Left cardiac atrium (tissue), 4 donors: ENCODE measurements around the gene ZBTB1. TPM values are rescaled to one million over a fixed set of nuclear protein-coding genes. Genes with fewer than 3 reads are reported as not detected.
"Not testable (repeated sequence)": the region's sequence is repeated elsewhere in the genome, so short reads cannot be mapped to it uniquely, and the experiment has no call there.

Experiments
- ATAC-seq, 2 donors: fragments of 200-7000 bp; cut with Tn5 transposase; one replicate each; pipeline ENCODE4 v1.9.1; 2020; ENCODE audit warnings: mild to moderate bottlenecking in 2 of 2, moderate library complexity in 2 of 2
- DNase-seq: peaks from one replicate; pipeline ENCODE4 v3.0.0-alpha.2; 2020
- intact Hi-C, 2 donors: fragments of 100-400 bp; cut with DNase I; formaldehyde crosslinking; loops; one replicate each; pipeline versions ENCODE4 v1.14.1 to v1.15.1; 2022 to 2023
- total RNA-seq, 2 donors: library from RNA; stranded (reverse); fragmentation: NEBNext Ultra II Directional; extraction: Animal tissue kit (Norgen Biotek cat#: 25700); gene quantifications; one replicate each; pipeline ENCODE4 v1.2.1, GENCODE V29; 2021
- donor health status: DM: no; HTN: yes; CAD: no.
- donor health status: DM: no; HTN: yes; CAD: no; lungs with severe emphysema.
- donor health status: DM: yes; HTN: yes; CAD: no.
- donor health status: Dilated cardiomyopathy.

Gene ZBTB1
- total RNA-seq, 2 donors from 2014 or later, result 23.2 to 23.7 TPM

DNA sequence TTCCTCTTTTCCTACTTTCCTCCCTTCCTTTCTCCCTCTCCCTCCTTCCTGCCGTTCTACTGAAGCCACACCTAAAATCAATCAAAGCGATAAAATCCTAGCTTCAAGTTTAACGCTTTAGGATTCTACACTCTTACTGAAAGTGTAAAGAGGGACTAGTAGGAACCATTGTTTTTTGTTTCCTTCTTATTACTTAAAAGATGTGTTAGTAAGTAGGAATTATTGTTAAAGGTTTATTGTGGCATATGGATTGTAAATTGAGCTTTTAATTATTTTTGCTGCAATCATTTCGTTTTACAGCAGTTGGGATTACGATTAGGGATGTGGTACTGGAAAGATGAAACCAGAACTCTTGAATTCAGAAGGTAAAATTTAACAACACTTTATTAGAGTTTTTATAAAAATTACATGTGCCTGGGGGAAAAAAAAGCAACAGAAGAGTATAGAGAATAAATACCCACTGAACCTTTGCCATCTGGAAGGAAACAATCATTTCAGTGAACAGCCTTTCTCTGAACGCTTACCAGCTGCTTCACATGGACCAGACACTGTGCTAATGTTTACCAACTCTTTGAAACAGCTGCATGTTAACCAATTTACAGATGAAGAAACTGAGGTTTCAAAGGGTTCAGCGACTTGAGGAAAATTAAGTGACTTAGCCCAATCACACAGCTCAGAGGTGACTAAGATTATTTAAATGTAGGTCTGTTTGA lies 46.2 kb downstream of the ZBTB1 start:
- ATAC-seq (no peak), DNase-seq (no peak)
- intact Hi-C loops, result no loop called here

DNA sequence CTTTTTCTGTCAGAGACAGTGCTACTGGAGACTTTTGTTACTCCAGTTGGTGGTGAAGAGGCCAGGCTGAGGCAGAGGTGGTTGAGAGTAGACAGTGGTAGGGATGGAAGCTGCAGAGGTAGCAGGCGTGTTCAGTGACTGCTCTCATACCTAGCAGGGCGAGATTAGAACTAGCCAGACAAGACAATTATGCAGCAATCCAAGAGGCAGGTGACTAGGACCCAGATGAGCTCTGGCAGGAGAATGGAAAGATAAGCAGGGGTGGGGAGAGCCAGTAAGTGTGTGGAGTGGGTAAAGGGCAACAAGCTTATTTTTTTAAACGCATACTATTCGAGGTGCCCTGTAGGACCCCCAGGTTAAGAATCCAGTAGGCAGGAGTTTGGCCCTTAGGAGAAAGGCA lies 50.0 kb downstream of the ZBTB1 start:
- DNase-seq, result no peak
- intact Hi-C loops, result no loop called here
- ATAC-seq, result no peak

DNA sequence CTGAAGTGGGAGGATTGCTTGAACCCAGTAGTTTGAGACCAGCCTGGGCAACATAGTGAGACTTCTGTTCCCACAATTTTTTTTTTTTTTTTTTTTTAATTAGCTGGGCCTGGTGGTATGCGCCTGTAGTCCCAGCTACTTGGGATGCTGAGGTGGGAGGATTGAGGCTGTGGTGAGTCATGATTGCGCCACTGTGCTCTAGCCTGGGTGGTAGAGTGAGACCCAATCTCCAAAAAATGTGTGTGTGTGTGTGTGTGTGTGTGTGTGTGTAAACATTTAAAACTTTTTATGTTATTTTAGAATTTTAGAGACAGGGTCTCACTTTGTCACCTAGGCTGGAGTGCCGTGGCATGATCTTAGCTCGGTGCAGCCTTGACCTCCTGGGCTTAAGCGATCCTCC lies 52.0 kb downstream of the ZBTB1 start:
- no peak for DNase-seq
- ATAC-seq, result peak in 1 of 2 donors; percentile 55
- intact Hi-C loops, result no loop called here

DNA sequence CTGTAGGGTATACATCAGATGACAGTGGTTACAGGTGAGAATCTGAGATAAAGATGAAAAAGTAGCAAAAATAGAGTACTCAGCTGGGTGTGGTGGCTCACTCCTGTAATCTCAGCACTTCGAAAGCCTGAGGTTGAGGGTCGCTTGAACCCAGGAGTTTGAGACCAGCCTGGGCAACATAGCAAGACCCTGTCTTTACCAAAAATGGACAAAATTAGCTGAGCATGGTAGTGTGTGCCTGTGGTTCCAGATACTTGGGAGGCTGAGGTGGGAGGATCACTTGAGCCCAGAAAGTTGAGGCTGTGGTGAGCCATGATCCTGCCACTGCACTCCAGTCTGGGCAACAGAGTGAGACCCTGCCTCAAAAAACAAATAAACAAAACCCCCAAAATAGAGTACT lies 53.6 kb downstream of the ZBTB1 start:
- ATAC-seq, DNase-seq, intact Hi-C loops: not testable (repeated sequence)

DNA sequence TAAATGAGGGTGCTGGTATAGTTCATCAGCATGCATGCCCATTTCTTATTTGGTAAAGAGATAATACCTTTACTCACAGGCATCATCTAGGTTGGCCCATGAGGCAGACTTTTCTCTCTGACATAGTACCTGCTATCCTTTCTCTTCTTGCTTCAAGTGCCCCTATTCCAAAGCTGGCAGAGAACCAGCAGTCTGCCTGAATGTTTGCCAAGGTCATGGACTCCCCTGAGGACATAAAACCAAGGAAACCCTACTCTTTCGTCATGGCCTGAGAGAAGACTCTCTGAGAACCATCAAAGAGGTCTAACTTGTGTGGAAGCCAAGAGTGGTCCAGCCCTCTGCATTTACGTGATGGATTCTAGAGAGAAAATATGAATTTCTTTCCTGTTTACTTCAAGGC lies 57.1 kb downstream of the ZBTB1 start:
- ATAC-seq (peak in 1 of 2 donors; percentile 19), DNase-seq (no peak)
- intact Hi-C loops, result no loop called here

DNA sequence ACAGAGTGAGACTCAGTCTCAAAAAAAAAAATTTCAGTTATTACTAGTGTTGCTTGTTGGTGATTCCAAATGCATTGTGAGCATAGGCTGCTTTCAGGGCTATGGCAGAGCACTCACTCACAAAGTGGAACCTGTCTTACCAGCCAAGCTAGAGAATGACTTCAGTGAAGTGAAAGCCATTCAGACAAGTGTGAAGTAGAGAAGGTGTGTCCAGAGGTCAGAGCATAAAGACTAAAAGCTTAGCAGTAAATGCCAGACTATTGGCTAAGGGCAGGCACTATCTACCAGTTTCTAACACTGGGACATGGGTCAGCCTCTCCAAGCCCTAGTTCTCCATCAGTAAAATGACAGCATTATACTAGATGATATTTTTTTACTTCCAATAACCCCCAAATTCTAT lies 57.9 kb downstream of the ZBTB1 start:
- intact Hi-C loops, result no loop called here
- no peak for DNase-seq
- ATAC-seq, result peak in 1 of 2 donors; percentile 58

DNA sequence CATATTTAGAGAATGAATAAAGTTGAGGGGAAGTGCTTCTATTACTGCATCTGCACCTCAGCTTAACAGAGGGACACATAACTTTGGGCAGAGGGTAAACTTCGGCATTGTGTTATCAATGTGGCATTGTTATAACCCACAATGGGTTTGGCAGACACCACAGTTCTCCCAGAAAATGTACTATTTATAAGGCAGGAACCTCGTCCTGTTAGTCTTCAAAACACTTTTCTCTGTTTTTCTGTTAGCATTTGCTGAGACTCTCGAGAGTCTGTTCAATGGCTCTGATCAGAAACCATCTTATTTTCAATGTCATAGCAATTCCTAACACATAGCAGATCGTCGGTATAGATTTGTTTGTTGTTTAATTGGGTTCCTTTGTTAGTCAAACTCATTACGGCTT lies 59.1 kb downstream of the ZBTB1 start:
- no peak for DNase-seq
- no peak for ATAC-seq
- intact Hi-C loops, result no loop called here

DNA sequence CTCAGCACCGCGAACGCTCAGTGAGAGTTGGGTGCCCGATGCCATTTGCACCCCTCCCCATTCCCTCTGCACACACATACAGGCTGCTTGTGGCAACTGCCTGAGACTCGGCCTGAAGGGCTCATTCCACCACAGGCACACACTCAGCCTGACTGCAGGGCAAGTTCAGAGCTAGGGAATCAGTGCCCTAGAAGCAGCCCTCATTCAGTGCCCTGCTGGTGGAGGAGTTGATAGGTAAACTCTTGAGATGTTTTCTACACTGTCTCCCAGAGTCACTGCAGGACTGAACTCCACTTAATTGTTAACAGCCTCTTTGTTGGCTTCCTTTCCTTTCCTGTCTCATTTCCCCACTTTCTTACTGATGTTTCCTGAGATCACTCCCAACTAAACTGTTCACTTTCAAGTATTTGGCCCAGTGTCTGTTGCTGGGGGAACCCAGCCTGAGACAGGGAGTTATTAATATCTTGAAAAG lies 62.1 kb downstream of the ZBTB1 start:
- DNase-seq (no peak), ATAC-seq (no peak)

DNA sequence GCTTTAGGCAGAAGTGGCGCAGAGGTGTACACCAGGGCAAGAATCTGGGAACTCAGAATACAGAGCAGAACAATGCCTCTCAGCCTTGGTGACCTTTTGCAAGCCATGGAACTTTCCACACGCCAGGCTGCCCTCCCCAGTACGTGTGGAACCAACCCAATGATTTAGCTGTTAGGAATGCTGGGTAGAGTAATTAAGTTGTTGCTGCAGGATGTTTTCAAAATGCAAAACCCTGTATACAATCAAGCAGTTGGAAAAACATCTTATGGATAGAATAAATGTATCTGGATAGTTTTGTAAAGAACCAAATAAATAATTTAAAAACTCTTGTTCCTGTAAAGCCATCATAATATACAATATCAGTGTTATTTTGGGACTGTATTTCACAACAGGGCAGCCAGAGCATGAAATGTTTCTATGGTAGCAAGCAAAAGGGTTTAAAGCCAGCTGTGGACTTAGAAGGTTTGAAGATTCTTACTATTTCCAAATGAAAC lies 64.6 kb downstream of the ZBTB1 start:
- DNase-seq, result peak; percentile 71
- ATAC-seq, result peak; percentile 91 to 97
- intact Hi-C loops, result no loop called here

More for the DNA sequence above, 62.1 kb downstream of the ZBTB1 start:
- intact Hi-C loops, result no loop called here

DNA sequence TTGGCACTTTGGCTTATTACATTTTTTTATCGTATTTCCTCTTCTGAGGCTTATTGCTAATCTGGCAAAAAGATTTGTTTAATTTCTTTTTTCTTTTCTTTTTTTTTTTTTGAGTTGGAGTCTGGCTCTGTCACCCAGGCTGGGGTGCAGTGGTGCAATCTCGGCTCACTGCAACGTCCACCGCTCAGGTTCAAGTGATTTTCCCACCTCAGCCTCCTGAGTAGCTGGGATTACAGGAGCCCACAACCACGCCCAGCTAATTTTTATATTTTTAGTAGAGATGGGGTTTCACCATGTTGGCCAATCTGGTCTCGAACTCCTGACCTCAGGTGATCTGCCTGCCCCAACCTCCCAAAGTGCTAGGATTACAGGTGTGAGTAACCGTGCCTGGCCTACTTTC lies 65.1 kb downstream of the ZBTB1 start:
- peak; percentile 24 to 29 for ATAC-seq

DNA sequence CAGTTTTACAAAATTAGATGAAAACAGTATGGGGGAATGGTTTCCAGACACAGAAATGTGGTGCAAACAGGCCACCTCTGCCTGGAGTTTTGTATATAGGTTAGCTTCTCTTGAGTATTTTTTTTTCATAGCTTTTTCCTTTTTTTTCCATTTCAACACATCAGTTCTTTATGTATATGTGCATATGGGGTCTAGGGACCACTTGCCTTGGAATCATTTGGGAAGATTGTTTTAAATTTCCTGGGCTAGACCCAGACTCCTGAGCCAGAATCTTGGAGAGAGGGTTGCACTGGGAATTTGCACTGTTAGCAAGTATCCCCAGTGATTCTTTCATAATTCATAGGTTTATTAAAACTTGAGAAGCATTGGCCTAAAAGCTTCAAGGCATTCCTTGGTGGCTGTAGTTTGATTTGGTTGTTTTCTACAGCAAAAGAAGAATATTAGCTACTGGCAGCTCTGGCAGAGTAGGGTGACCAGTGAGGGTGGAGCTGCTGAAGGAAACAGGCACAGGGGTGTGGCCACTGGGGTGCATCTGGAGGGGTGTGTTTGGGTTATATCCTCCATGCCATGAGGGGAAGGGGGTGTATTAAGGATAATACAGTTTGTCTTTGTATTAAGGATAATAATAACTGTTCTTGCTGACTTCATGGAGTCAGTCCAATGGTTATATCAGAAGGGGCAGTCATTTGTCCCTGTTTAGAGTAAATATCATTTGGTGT lies 68.0 kb downstream of the ZBTB1 start:
- intact Hi-C loops, result no loop called here
- ATAC-seq (no peak), DNase-seq (no peak)

More for the DNA sequence above, 65.1 kb downstream of the ZBTB1 start:
- intact Hi-C loops, DNase-seq: not testable (repeated sequence)

DNA sequence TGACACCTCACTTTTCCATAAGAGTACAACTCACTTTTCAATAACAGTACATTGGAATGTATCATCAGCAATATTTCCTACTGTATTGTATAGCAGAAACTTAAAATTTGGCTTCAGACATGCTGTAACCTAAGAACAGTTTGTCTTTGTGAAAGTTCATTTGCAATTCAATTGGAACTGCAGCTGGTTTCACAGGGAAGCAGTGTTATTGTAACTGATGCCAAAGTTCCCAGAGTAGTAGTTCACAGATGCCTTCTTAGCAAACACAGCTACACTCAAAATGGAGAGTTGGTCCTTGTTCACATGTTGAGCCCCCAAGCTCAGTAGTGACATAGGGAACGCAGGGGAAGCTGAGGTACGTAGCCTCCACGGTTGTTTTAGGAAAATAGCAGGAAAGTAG lies 68.5 kb downstream of the ZBTB1 start:
- ATAC-seq (peak in 1 of 2 donors; percentile 8), DNase-seq (no peak)
- intact Hi-C loops, result no loop called here

Other genes starting within 250 kb of the ZBTB1 start
- 1 to 10 TPM in 1 of 2 donors, under 1 TPM in 1; 0.31 to 1.3 TPM for gene ESR2, start 210.4 kb upstream of the ZBTB1 start, total RNA-seq
- 10 to 100 TPM; 58.5 to 59.2 TPM for gene MTHFD1, start 116.4 kb upstream of the ZBTB1 start, total RNA-seq
- gene AKAP5, start 39.3 kb upstream of the ZBTB1 start, total RNA-seq, result under 1 TPM; 0.26 to 0.27 TPM
- 10 to 100 TPM; 10.6 to 11.9 TPM for gene ZBTB25, start 932 bp upstream of the ZBTB1 start, total RNA-seq
- gene HSPA2, start 36.0 kb downstream of the ZBTB1 start, total RNA-seq, result 10 to 100 TPM; 29.8 to 54.2 TPM
- gene PPP1R36, start 45.2 kb downstream of the ZBTB1 start, total RNA-seq, result under 1 TPM; 0.38 to 0.47 TPM
- 10 to 100 TPM; 29.4 to 37.7 TPM for gene PLEKHG3, start 199.7 kb downstream of the ZBTB1 start, total RNA-seq